HCT116 (cell line): ENCODE data around the gene NHERF2. TPM values are rescaled to one million over a fixed set of nuclear protein-coding genes. Genes with fewer than 3 reads are reported as not detected.

Source experiments
- ATAC-seq: fragments of 200-7000 bp; cut with Tn5 transposase; 2 replicates; pipeline ENCODE4 v1.9.1; 2020; ENCODE audit warnings: mild to moderate bottlenecking, moderate library complexity
- BruUV-seq: library from RNA; stranded (reverse); fragments of 400-500 nt; replicated peaks from 2 replicates; lab custom pipeline; 2021; lab: Mats Ljungman, UMichigan
- CTCF ChIA-PET: fragments of 300-600 bp; sonication (Branson Sonifier 250); formaldehyde crosslinking; loops from one replicate; lab custom pipeline; 2021; ENCODE audit warnings: antibody characterized with exemption; lab: Charles Lee
- POLR2A ChIA-PET: fragments of 300-600, 350-600 bp; sonication (Branson Sonifier 250); formaldehyde crosslinking; loops from one replicate; lab custom pipeline; 2021; ENCODE audit warnings: antibody characterized with exemption; lab: Charles Lee
- RAD21 ChIA-PET, 2 experiments: fragments of 300-600 bp; sonication (Branson Sonifier 250); formaldehyde crosslinking; loops; one replicate each; lab custom pipeline; 2023; ENCODE audit warnings: low total read pairs in 2 of 2; ENCODE audit not compliant: uncharacterized antibody in 2 of 2, unreplicated experiment in 2 of 2, low non-redundant PET in 1 of 2; lab: Charles Lee
- DNase-seq: peaks from one replicate; pipeline ENCODE4 v3.0.0-alpha.2; 2010; ENCODE audit warnings: low read depth, low spot score
- H2AFZ ChIP-seq: fragments of 200-600 bp; shearing (Covaris generic), sonication (generic); 2 replicates; pipeline ENCODE4 v1.6.1; 2017; ENCODE audit warnings: low read depth, mixed run types, mixed read lengths, antibody characterized with exemption, low read length; ENCODE audit not compliant: poor library complexity, severe bottlenecking
- H3K27ac ChIP-seq: 2 replicates; pipeline ENCODE4 v1.5.1; 2012; ENCODE audit warnings: low read depth, low read length
- H3K27me3 ChIP-seq: fragments of 200-600 bp; sonication (generic); 2 replicates; pipeline ENCODE4 v1.6.1; 2016; ENCODE audit warnings: mixed run types, low read length, mixed read lengths; ENCODE audit not compliant: insufficient read depth
- H3K36me3 ChIP-seq, 2 experiments: fragments of 200-500 bp in 1 of 2; fragments of 200-600 bp in 1 of 2; sonication (Bioruptor generic) in 1 of 2; sonication (generic) in 1 of 2; 2 replicates each; pipeline versions ENCODE4 v1.5.1 to v1.6.1; 2014 to 2016; ENCODE audit warnings: low read length in 2 of 2, inconsistent platforms in 1 of 2, mixed read lengths in 1 of 2, mixed run types in 1 of 2; ENCODE audit not compliant: insufficient read depth in 2 of 2, control insufficient read depth in 1 of 2
- H3K4me1 ChIP-seq, 2 experiments: fragments of 200-600 bp in 1 of 2; sonication (generic) in 1 of 2; 2 replicates each; pipeline versions ENCODE4 v1.5.1 to v1.6.1; 2012 to 2017; ENCODE audit warnings: low read length in 2 of 2, inconsistent platforms in 1 of 2, mild to moderate bottlenecking in 1 of 2, mixed read lengths in 1 of 2, mixed run types in 1 of 2, moderate library complexity in 1 of 2; ENCODE audit not compliant: insufficient read depth in 2 of 2, control insufficient read depth in 1 of 2
- H3K4me2 ChIP-seq: fragments of 200-600 bp; sonication (generic); 2 replicates; pipeline ENCODE4 v1.6.1; 2017; ENCODE audit warnings: mixed run types, low read length, mixed read lengths
- H3K4me3 ChIP-seq, 2 experiments: fragments of 200-600 bp in 1 of 2; sonication (generic) in 1 of 2; replicated peaks in 1 of 2; 2 replicates each; pipeline ENCODE4 v1.5.1; 2011 to 2016; ENCODE audit warnings: low read length in 2 of 2, control low read depth in 1 of 2, low read depth in 1 of 2, mild to moderate bottlenecking in 1 of 2, mixed read lengths in 1 of 2, mixed run types in 1 of 2
- H3K79me2 ChIP-seq: fragments of 200-600 bp; sonication (generic); 2 replicates; pipeline ENCODE4 v1.6.1; 2017; ENCODE audit warnings: mild to moderate bottlenecking, mixed run types, low read length, moderate library complexity, mixed read lengths; ENCODE audit not compliant: insufficient read depth
- H3K9ac ChIP-seq: fragments of 200-600 bp; sonication (generic); 2 replicates; pipeline ENCODE4 v1.6.1; 2016; ENCODE audit warnings: low read length, mixed read lengths
- H3K9me2 ChIP-seq: fragments of 200-600 bp; sonication (generic), shearing (Covaris generic); 2 replicates; pipeline ENCODE4 v1.6.1; 2017; ENCODE audit warnings: mixed run types, mild to moderate bottlenecking, moderate library complexity; ENCODE audit not compliant: insufficient read depth
- H3K9me3 ChIP-seq, 2 experiments: fragments of 200-500 bp in 1 of 2; fragments of 200-600 bp in 1 of 2; sonication (Bioruptor generic) in 1 of 2; sonication (generic) in 1 of 2; 2 replicates each; pipeline ENCODE4 v1.6.1; 2014 to 2017; ENCODE audit warnings: low read length in 2 of 2, mixed read lengths in 2 of 2, inconsistent platforms in 1 of 2, low read depth in 1 of 2, mild to moderate bottlenecking in 1 of 2, mixed run types in 1 of 2, moderate library complexity in 1 of 2; ENCODE audit not compliant: control insufficient read depth in 1 of 2, insufficient read depth in 1 of 2
- H4K20me1 ChIP-seq: fragments of 200-600 bp; sonication (generic), shearing (Covaris generic); 2 replicates; pipeline ENCODE4 v1.6.1; 2017; ENCODE audit warnings: mixed run types, mild to moderate bottlenecking, moderate library complexity; ENCODE audit not compliant: insufficient read depth
- CEBPB ChIP-seq: IDR thresholded peaks from 2 replicates; pipeline ENCODE4 v1.6.1; 2012; ENCODE audit warnings: low read depth
- EGR1 ChIP-seq: IDR thresholded peaks from 2 replicates; pipeline ENCODE4 v1.6.1; 2012; ENCODE audit warnings: low read depth
- FOSL1 ChIP-seq: IDR thresholded peaks from 2 replicates; pipeline ENCODE4 v1.6.1; 2012; ENCODE audit warnings: low read depth
- POLR2AphosphoS5 ChIP-seq: IDR thresholded peaks from 2 replicates; pipeline ENCODE4 v1.6.1; 2011; ENCODE audit warnings: mild to moderate bottlenecking, low read depth, low read length, moderate library complexity
- RAD21 ChIP-seq: IDR thresholded peaks from 2 replicates; pipeline ENCODE4 v1.6.1; 2012; ENCODE audit warnings: low read depth, mild to moderate bottlenecking
- SIN3A ChIP-seq: IDR thresholded peaks from 2 replicates; pipeline ENCODE4 v1.6.1; 2012; ENCODE audit warnings: low read depth
- SRF ChIP-seq: IDR thresholded peaks from 2 replicates; pipeline ENCODE4 v1.6.1; 2012; ENCODE audit warnings: low read depth
- YY1 ChIP-seq: IDR thresholded peaks from 2 replicates; pipeline ENCODE4 v1.6.1; 2011; ENCODE audit warnings: low read length, low read depth, moderate library complexity, mild to moderate bottlenecking; ENCODE audit not compliant: insufficient replicate concordance; ENCODE audit errors: extremely low read depth
- ZFX ChIP-seq: fragments of 450-650 bp; IDR thresholded peaks from 2 replicates; pipeline ENCODE4 v1.6.1; 2017
- ZNF274 ChIP-seq: fragments of 200-500 bp; sonication (Bioruptor generic); IDR thresholded peaks from 2 replicates; pipeline ENCODE4 v1.6.1; 2014; ENCODE audit warnings: mild to moderate bottlenecking, low read depth, low read length, inconsistent platforms
- intact Hi-C: fragments of 100-400 bp; cut with micrococcal nuclease; formaldehyde crosslinking; loops from 2 replicates; pipeline ENCODE4 v1.10.0; 2022
- total RNA-seq: library from RNA; stranded (reverse); gene quantifications from one replicate; pipeline ENCODE4 v1.2.1, GENCODE V29; 2021; ENCODE audit not compliant: unreplicated experiment
- TF ChIP-seq, protein P1 (sequence below), 3 experiments: fragments of 200-600 bp in 1 of 3; sonication (generic) in 1 of 3; IDR thresholded peaks in 2 of 3; conservative IDR thresholded peaks in 1 of 3; 2 replicates each; pipeline ENCODE4 v1.5.1; 2012 to 2017; ENCODE audit warnings: low read depth in 2 of 3, low read length in 2 of 3, antibody characterized with exemption in 1 of 3, borderline replicate concordance in 1 of 3, control low read depth in 1 of 3, mild to moderate bottlenecking in 1 of 3, mixed read lengths in 1 of 3, mixed run types in 1 of 3, moderate library complexity in 1 of 3; ENCODE audit not compliant: insufficient read depth in 1 of 3
- TF ChIP-seq, protein P2 (sequence below): IDR thresholded peaks from 2 replicates; pipeline ENCODE4 v1.6.1; 2011; ENCODE audit warnings: mild to moderate bottlenecking, low read length, moderate library complexity; ENCODE audit not compliant: insufficient replicate concordance; ENCODE audit errors: extremely low read depth

The NHERF2 gene
- total RNA-seq, 1 experiment from 2014 or later = 58.4 TPM

DNA sequence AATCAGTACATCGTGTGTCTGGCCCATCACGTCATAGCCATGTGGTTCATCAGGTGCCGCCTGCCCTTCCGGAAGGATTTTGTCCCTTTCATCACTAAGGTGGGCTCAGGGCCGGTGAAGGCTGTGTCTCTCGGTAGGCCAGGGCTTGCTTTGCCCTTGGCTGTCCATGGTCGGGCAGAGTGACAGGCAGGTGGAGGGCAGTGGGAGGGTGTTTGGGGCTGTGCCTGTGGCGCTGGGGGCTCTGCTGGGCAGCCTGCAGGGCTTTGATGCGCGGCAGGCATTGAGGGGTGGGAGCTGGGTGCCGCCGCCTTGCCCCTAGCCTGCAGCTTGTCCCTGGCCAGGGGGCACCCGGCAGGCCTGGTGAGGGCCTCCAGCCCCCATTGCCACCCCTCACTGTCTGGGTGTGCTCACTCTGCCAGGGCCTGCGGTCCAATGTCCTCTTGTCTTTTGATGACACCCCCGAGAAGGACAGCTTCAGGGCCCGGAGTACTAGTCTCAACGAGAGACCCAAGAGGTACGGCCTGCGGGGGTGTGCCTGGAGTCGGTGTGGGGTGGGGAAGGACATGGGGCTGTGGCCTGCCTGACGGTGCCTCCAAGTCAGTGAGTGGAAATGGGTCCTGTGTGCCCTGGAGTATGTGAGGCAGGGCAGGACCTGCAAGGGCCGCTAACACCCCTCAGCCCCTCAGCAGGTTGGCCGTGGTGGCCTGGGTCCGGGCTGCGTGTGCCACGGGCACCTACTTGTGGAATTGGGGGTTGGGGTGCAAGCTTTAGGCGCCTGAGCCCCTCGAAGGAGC is 49.6 kb downstream of the NHERF2 start:
- Histone ChIP-seq H4K20me1 (no peaks in the 10 kb centered on the region), H3K4me2 (no peak overlapping the region), H3K27ac (no peak overlapping the region), H3K9me3 (no peaks in the 10 kb centered on the region), H3K4me1 (no peaks in the 10 kb centered on the region), H3K79me2 (no peaks in the 10 kb centered on the region), H3K9me2 (no peaks in the 10 kb centered on the region), H3K36me3 (peaks cover 0 to 2% of the 10 kb centered on the region in 2 experiments; a peak in 1 of 4 replicates), H3K9ac (no peak overlapping the region), H3K4me3 (no peak overlapping the region), H2AFZ (no peak overlapping the region), H3K27me3 (no peaks in the 10 kb centered on the region)
- intact Hi-C loops = no loop called here
- ATAC-seq (no peak), DNase-seq (no peak)
- ChIA-PET POLR2A (no interaction called here), RAD21 (no interaction called here), CTCF (no interaction called here)
- BruUV-seq = no TSS peak
- no peak for TF ChIP-seq ZNF274

DNA sequence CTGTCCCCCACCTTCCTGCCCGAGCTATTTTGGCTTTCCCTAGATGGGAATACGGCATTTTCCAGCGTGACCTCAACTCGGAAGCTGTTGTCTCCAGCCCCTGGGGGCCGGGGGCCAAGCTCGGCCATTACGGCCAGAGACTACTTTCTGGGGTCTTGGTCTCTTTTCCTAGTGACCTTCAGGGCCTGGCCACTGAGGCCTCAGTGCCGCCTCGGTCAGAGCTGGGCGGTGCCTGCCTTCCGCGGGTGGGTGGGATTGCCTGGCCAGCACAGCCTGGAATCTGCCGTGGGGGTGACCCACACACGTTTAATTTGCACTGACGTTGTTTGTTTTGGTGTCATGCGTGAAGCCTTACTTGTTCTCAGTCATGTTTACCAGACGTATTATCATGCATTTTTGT is 50.3 kb downstream of the NHERF2 start:
- Histone ChIP-seq H3K79me2 (no peaks in the 10 kb centered on the region), H3K9me2 (no peaks in the 10 kb centered on the region), H3K9ac (no peak overlapping the region), H3K4me2 (no peak overlapping the region), H3K27me3 (no peaks in the 10 kb centered on the region), H3K9me3 (no peaks in the 10 kb centered on the region), H3K36me3 (no peaks in the 10 kb centered on the region)
- no TSS peak for BruUV-seq
- POLR2A ChIA-PET = no interaction called here
- DNase-seq (no peak), ATAC-seq (no peak)
- TF ChIP-seq SIN3A (no peak), ZNF274 (no peak), FOSL1 (no peak), SRF (no peak), YY1 (no peak), POLR2AphosphoS5 (no peak), EGR1 (no peak), CEBPB (no peak), RAD21 (no peak), ZFX (no peak)
- TF ChIP-seq, protein P1, sequence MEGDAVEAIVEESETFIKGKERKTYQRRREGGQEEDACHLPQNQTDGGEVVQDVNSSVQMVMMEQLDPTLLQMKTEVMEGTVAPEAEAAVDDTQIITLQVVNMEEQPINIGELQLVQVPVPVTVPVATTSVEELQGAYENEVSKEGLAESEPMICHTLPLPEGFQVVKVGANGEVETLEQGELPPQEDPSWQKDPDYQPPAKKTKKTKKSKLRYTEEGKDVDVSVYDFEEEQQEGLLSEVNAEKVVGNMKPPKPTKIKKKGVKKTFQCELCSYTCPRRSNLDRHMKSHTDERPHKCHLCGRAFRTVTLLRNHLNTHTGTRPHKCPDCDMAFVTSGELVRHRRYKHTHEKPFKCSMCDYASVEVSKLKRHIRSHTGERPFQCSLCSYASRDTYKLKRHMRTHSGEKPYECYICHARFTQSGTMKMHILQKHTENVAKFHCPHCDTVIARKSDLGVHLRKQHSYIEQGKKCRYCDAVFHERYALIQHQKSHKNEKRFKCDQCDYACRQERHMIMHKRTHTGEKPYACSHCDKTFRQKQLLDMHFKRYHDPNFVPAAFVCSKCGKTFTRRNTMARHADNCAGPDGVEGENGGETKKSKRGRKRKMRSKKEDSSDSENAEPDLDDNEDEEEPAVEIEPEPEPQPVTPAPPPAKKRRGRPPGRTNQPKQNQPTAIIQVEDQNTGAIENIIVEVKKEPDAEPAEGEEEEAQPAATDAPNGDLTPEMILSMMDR (IDR thresholded peaks at IDR 0.05 in 2 of 3, conservative IDR thresholded peaks at IDR 0.05 in 1 of 3; ENCODE audit: borderline replicate concordance in 1 of 3, insufficient read depth in 1 of 3, low read depth in 2 of 3, low read length in 2 of 3) = no peak
- TF ChIP-seq, protein P2, sequence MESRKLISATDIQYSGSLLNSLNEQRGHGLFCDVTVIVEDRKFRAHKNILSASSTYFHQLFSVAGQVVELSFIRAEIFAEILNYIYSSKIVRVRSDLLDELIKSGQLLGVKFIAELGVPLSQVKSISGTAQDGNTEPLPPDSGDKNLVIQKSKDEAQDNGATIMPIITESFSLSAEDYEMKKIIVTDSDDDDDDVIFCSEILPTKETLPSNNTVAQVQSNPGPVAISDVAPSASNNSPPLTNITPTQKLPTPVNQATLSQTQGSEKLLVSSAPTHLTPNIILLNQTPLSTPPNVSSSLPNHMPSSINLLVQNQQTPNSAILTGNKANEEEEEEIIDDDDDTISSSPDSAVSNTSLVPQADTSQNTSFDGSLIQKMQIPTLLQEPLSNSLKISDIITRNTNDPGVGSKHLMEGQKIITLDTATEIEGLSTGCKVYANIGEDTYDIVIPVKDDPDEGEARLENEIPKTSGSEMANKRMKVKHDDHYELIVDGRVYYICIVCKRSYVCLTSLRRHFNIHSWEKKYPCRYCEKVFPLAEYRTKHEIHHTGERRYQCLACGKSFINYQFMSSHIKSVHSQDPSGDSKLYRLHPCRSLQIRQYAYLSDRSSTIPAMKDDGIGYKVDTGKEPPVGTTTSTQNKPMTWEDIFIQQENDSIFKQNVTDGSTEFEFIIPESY = no peak
- TF ChIP-seq, all 23 proteins: peak for 0
- Histone ChIP-seq H4K20me1 (no peaks in the 10 kb centered on the region), H2AFZ (no peak overlapping the region), H3K4me3 (no peak overlapping the region), H3K4me1 (no peaks in the 10 kb centered on the region), H3K27ac (no peak overlapping the region)
- ChIA-PET CTCF (no interaction called here), RAD21 (no interaction called here)
- intact Hi-C loops = no loop called here
